ENCODE measurements around the gene CUX1. TPM values are rescaled to one million over a fixed set of nuclear protein-coding genes. Genes with fewer than 3 reads are reported as not detected.

The CUX1 gene
- total and polyA plus RNA-seq, 9 donors = 42.2 to 151 (median 126) TPM

DNA sequence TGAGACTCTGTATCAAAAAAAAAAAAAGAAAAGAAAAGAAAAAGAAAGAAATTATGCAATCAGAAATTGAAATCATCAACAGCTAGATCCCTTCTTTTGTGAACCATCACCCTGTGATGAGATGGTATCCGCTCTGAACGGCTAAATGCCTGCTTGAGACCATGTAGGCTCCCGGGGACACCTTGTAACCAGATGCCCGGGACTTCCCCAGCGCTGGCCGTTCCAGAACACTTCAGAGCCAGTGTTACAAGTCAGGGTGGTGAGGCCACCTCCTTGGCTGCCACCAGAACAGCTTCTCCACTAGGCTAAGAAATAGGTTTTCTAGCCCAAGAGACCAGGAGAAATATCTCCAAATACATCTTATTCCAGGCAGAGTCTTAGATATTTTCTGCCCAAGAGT lies 349.8 kb downstream of the CUX1 start:
- Histone ChIP-seq H3K36me3 (no peaks in the 10 kb centered on the region), H3K27me3 (no peaks in the 10 kb centered on the region), H3K27ac (no peak overlapping the region), H3K9me3 (no peaks in the 10 kb centered on the region), H3K4me1 (ENCODE audit: insufficient read depth) (peaks cover 5% of the 10 kb centered on the region), H3K4me3 (no peak overlapping the region)
- no peak for DNase-seq
- WGBS, 3 donors = 93 to 98% (median 93%) methylated on average over 6 of the region's 6 CpGs
- TF ChIP-seq, protein P1, sequence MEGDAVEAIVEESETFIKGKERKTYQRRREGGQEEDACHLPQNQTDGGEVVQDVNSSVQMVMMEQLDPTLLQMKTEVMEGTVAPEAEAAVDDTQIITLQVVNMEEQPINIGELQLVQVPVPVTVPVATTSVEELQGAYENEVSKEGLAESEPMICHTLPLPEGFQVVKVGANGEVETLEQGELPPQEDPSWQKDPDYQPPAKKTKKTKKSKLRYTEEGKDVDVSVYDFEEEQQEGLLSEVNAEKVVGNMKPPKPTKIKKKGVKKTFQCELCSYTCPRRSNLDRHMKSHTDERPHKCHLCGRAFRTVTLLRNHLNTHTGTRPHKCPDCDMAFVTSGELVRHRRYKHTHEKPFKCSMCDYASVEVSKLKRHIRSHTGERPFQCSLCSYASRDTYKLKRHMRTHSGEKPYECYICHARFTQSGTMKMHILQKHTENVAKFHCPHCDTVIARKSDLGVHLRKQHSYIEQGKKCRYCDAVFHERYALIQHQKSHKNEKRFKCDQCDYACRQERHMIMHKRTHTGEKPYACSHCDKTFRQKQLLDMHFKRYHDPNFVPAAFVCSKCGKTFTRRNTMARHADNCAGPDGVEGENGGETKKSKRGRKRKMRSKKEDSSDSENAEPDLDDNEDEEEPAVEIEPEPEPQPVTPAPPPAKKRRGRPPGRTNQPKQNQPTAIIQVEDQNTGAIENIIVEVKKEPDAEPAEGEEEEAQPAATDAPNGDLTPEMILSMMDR (IDR thresholded peaks at IDR 0.05) = no peak
- TF ChIP-seq POLR2A (IDR thresholded peaks at IDR 0.05) = no peak
- no peak for TF ChIP-seq EP300 (IDR thresholded peaks at IDR 0.05)
- intact Hi-C loops (cut with DNase I) = no loop called here

GRCh38 chr7:102169651-102170392 lies 352.4 kb downstream of the CUX1 start:
- intact Hi-C loops (cut with DNase I) = no loop called here
- H3K4me3 ChIP-seq = no peak overlapping the region
- no peaks in the 10 kb centered on the region for H3K27me3 ChIP-seq
- TF ChIP-seq, protein P1 (IDR thresholded peaks at IDR 0.05) = no peak
- TF ChIP-seq POLR2A (IDR thresholded peaks at IDR 0.05) (no peak), EP300 (IDR thresholded peaks at IDR 0.05) (no peak)
- DNase-seq = no peak
- WGBS, 3 donors = 27 to 33% (median 30%) methylated on average over 14 of the region's 14 CpGs
- no peaks in the 10 kb centered on the region for H3K9me3 ChIP-seq
- peak overlapping the region; percentile 16 to 53 for H3K27ac ChIP-seq
- H3K36me3 ChIP-seq = no peaks in the 10 kb centered on the region
- peaks cover 5% of the 10 kb centered on the region for H3K4me1 ChIP-seq (ENCODE audit: insufficient read depth)

- Histone ChIP-seq H3K36me3 (no peaks in the 10 kb centered on the region), H3K9me3 (no peaks in the 10 kb centered on the region), H3K27ac (peak overlapping the region; percentile 34 to 38), H3K27me3 (no peaks in the 10 kb centered on the region), H3K4me3 (no peak overlapping the region), H3K4me1 (ENCODE audit: insufficient read depth) (peaks cover 5% of the 10 kb centered on the region)
- WGBS, 3 donors = 31 to 57% (median 53%) methylated on average over 22 of the region's 22 CpGs
- peak in 1 of 5 donors; percentile 45 for DNase-seq
- TF ChIP-seq POLR2A (IDR thresholded peaks at IDR 0.05) = no peak
- TF ChIP-seq, protein P1 (IDR thresholded peaks at IDR 0.05) = no peak
- TF ChIP-seq EP300 (IDR thresholded peaks at IDR 0.05) = no peak
- intact Hi-C loops (cut with DNase I) = no loop called here
Measured at GRCh38 chr7:102170393-102170970, 353.1 kb downstream of the CUX1 start.

- DNase-seq = no peak
- Histone ChIP-seq H3K9me3 (no peaks in the 10 kb centered on the region), H3K36me3 (no peaks in the 10 kb centered on the region), H3K4me1 (ENCODE audit: insufficient read depth) (peaks cover 5% of the 10 kb centered on the region), H3K4me3 (no peak overlapping the region), H3K27me3 (no peaks in the 10 kb centered on the region), H3K27ac (no peak overlapping the region)
- intact Hi-C loops (cut with DNase I) = no loop called here
- WGBS, 3 donors = 67 to 79% (median 73%) methylated on average over 13 of the region's 13 CpGs
- TF ChIP-seq POLR2A (IDR thresholded peaks at IDR 0.05) (no peak), EP300 (IDR thresholded peaks at IDR 0.05) (no peak)
- TF ChIP-seq, protein P1 (IDR thresholded peaks at IDR 0.05) = no peak
Measured at GRCh38 chr7:102173669-102174068, 356.2 kb downstream of the CUX1 start.

All from ovary (tissue), 9 donors.